ENCODE data around the gene SLC43A2. TPM values are rescaled to one million over a fixed set of nuclear protein-coding genes. Genes with fewer than 3 reads are reported as not detected.

Gene SLC43A2
- total RNA-seq, 1 experiment from 2014 or later: 0.06 TPM

GRCh38 chr17:1606352-1606985 is 22.2 kb downstream of the SLC43A2 start:
- POLR2A ChIA-PET (ENCODE audit: low non-redundant PET): interaction anchor here (0.6 kb wide), 1 partner anchor 47 kb away, joined by 3 read pairs; no protein-coding TSS in a partner anchor
- Histone ChIP-seq H3K36me3 (ENCODE audit: insufficient read depth, low read length, poor library complexity, severe bottlenecking) (no peaks in the 10 kb centered on the region), H3K27me3 (replicated peaks; ENCODE audit: insufficient read depth, low read depth, low read length, poor library complexity) (no peaks in the 10 kb centered on the region), H3K4me3 (ENCODE audit: low read depth, low read length, poor library complexity, severe bottlenecking) (no peak overlapping the region), H3K9me3 (ENCODE audit: low read depth, low read length, poor library complexity, severe bottlenecking) (peaks cover 5% of the 10 kb centered on the region), H3K4me1 (ENCODE audit: insufficient read depth, low read length, poor library complexity, severe bottlenecking) (no peaks in the 10 kb centered on the region), H3K27ac (ENCODE audit: low read depth, low read length, poor library complexity, severe bottlenecking) (no peak overlapping the region)
- CTCF ChIA-PET: no interaction called here
- no peak for DNase-seq (ENCODE audit: low spot score)
- no peak for TF ChIP-seq EZH2 (IDR thresholded peaks at IDR 0.05; ENCODE audit: borderline replicate concordance, low read depth, low read length, poor library complexity, severe bottlenecking)
- TF ChIP-seq, protein P1, sequence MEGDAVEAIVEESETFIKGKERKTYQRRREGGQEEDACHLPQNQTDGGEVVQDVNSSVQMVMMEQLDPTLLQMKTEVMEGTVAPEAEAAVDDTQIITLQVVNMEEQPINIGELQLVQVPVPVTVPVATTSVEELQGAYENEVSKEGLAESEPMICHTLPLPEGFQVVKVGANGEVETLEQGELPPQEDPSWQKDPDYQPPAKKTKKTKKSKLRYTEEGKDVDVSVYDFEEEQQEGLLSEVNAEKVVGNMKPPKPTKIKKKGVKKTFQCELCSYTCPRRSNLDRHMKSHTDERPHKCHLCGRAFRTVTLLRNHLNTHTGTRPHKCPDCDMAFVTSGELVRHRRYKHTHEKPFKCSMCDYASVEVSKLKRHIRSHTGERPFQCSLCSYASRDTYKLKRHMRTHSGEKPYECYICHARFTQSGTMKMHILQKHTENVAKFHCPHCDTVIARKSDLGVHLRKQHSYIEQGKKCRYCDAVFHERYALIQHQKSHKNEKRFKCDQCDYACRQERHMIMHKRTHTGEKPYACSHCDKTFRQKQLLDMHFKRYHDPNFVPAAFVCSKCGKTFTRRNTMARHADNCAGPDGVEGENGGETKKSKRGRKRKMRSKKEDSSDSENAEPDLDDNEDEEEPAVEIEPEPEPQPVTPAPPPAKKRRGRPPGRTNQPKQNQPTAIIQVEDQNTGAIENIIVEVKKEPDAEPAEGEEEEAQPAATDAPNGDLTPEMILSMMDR (conservative IDR thresholded peaks at IDR 0.05; ENCODE audit: low read depth, low read length): no peak
- no TSS peak for BruUV-seq (replicated peaks)
- intact Hi-C loops (cut with micrococcal nuclease; ENCODE audit: unreplicated experiment): no loop called here

DNA sequence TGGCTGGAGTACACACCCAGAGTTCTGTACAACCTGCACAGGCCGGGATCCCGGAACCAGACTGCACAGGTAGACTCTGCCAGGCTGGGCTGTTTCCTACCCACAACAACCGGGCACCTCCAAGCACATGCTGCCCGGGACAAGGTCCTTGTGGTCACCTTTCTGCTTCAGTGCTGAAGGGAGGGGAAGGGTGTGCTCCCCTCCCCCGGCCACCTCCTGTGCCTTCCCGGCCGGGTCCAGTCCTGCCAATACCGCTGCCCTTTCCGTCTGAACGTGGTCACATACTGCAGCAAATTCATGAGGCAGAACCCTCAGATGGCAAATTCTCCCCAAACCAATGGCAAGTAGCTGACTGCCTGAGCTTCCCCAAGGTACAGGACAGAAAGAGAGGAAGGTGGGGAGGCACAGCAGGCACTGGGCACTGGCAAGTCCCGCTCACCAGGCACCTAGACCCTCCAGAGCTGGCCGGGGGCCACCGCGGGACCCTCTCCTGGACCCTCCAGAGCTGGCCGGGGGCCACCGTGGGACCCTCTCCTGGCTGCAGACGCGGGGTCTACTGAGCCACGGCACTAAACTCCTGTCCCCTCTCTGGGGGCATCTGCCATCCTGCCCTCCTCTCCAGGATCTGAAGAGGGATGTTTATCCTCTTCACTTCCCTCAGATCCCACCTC is 22.8 kb downstream of the SLC43A2 start:
- intact Hi-C loops (cut with micrococcal nuclease; ENCODE audit: unreplicated experiment): no loop called here
- ChIA-PET POLR2A (ENCODE audit: low non-redundant PET) (interaction anchor here (0.6 kb wide), 1 partner anchor 47 kb away, joined by 3 read pairs; no protein-coding TSS in a partner anchor), CTCF (no interaction called here)

GRCh38 chr17:1604831-1605528 is 23.7 kb downstream of the SLC43A2 start:
- Histone ChIP-seq H3K36me3 (ENCODE audit: insufficient read depth, low read length, poor library complexity, severe bottlenecking) (no peaks in the 10 kb centered on the region), H3K9me3 (ENCODE audit: low read depth, low read length, poor library complexity, severe bottlenecking) (peaks cover 5% of the 10 kb centered on the region), H3K27ac (ENCODE audit: low read depth, low read length, poor library complexity, severe bottlenecking) (no peak overlapping the region), H3K4me3 (ENCODE audit: low read depth, low read length, poor library complexity, severe bottlenecking) (no peak overlapping the region), H3K27me3 (replicated peaks; ENCODE audit: insufficient read depth, low read depth, low read length, poor library complexity) (no peaks in the 10 kb centered on the region), H3K4me1 (ENCODE audit: insufficient read depth, low read length, poor library complexity, severe bottlenecking) (no peaks in the 10 kb centered on the region)
- no peak for TF ChIP-seq EZH2 (IDR thresholded peaks at IDR 0.05; ENCODE audit: borderline replicate concordance, low read depth, low read length, poor library complexity, severe bottlenecking)
- TF ChIP-seq, protein P1 (conservative IDR thresholded peaks at IDR 0.05; ENCODE audit: low read depth, low read length): no peak
- no TSS peak for BruUV-seq (replicated peaks)
- intact Hi-C loops (cut with micrococcal nuclease; ENCODE audit: unreplicated experiment): no loop called here
- DNase-seq (ENCODE audit: low spot score): no peak
- POLR2A ChIA-PET (ENCODE audit: low non-redundant PET): no interaction called here
- CTCF ChIA-PET: no interaction called here

More for the DNA sequence above, 22.8 kb downstream of the SLC43A2 start:
- Histone ChIP-seq H3K27me3 (replicated peaks; ENCODE audit: insufficient read depth, low read depth, low read length, poor library complexity) (no peaks in the 10 kb centered on the region), H3K4me3 (ENCODE audit: low read depth, low read length, poor library complexity, severe bottlenecking) (no peak overlapping the region), H3K4me1 (ENCODE audit: insufficient read depth, low read length, poor library complexity, severe bottlenecking) (no peaks in the 10 kb centered on the region), H3K9me3 (ENCODE audit: low read depth, low read length, poor library complexity, severe bottlenecking) (peaks cover 5% of the 10 kb centered on the region), H3K36me3 (ENCODE audit: insufficient read depth, low read length, poor library complexity, severe bottlenecking) (no peaks in the 10 kb centered on the region), H3K27ac (ENCODE audit: low read depth, low read length, poor library complexity, severe bottlenecking) (no peak overlapping the region)
- DNase-seq (ENCODE audit: low spot score): no peak
- no TSS peak for BruUV-seq (replicated peaks)
- TF ChIP-seq EZH2 (IDR thresholded peaks at IDR 0.05; ENCODE audit: borderline replicate concordance, low read depth, low read length, poor library complexity, severe bottlenecking): no peak
- TF ChIP-seq, protein P1 (conservative IDR thresholded peaks at IDR 0.05; ENCODE audit: low read depth, low read length): no peak

Measured in A673 (cell line).